Measurements from ENCODE around the gene AAK1.

DNA sequence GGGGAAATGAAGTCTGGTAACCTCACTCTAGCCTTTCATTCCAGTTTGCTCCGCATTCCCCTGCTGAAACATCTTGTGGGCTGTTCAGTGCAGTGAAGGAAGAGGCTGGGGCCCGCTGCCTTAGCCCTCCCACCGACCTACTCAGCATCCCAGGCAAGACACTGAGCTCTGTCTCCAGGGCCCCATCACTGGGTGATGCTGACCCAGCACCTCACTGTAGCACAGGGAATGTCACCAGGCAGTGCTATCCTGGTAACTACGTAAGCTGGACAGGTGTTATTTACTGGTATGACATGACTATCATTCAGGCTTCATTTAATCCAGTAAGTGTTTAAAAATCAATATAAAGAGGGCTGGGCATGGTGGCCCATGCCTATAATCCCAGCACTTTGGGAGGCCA lies 105.3 kb downstream of the AAK1 start:
- TF ChIP-seq CTCF (IDR thresholded peaks at IDR 0.05) (no peak), POLR2A (IDR thresholded peaks at IDR 0.05) (no peak), POLR2AphosphoS5 (IDR thresholded peaks at IDR 0.05) (no peak)

Measured in breast epithelium (tissue), 3 donors.